ENCODE measurements around the gene FKBP6. TPM values are rescaled to one million over a fixed set of nuclear protein-coding genes. Genes with fewer than 3 reads are reported as not detected.
A peak's percentile ranks its signal among the peaks of the same experiment; 100 is the strongest.
"Not testable (repeated sequence)": the region's sequence is repeated elsewhere in the genome, so short reads cannot be mapped to it uniquely, and the experiment has no call there.

The FKBP6 gene
- polyA plus RNA-seq, 5 donors, result 0.18 to 0.74 (median 0.33) TPM

- DNase-seq, result no peak
These were observed 66.5 kb downstream of the FKBP6 start for GRCh38 chr7:73394422-73394821.

GRCh38 chr7:73395538-73396503 is 67.9 kb downstream of the FKBP6 start:
- no peak for DNase-seq

GRCh38 chr7:73397521-73398281 is 69.7 kb downstream of the FKBP6 start:
- DNase-seq, result peak in 1 of 2 donors; percentile 23

GRCh38 chr7:73399185-73400050 is 71.5 kb downstream of the FKBP6 start:
- DNase-seq, result peak; percentile 73 to 80

GRCh38 chr7:73404860-73405259 is 76.9 kb downstream of the FKBP6 start:
- not testable (repeated sequence) for DNase-seq

Other genes with a start within 250 kb of the FKBP6 start
- gene SPDYE9, start 242.1 kb upstream of the FKBP6 start, polyA plus RNA-seq (ENCODE audit: insufficient read depth in 1 of 5, insufficient read length in 5 of 5, low replicate concordance in 1 of 5), result 1 to 10 TPM in 2 of 5 donors, under 1 TPM in 3; 0.49 to 1.7 (median 0.98) TPM
- gene NSUN5, start 19.3 kb upstream of the FKBP6 start, polyA plus RNA-seq (ENCODE audit: insufficient read depth in 1 of 5, insufficient read length in 5 of 5, low replicate concordance in 1 of 5), result 10 to 100 TPM; 11.7 to 22.0 (median 14.9) TPM
- under 1 TPM in 4 of 5 donors, not detected in 1; 0.14 to 0.24 (median 0.17) TPM for gene TRIM50, start 79 bp upstream of the FKBP6 start, polyA plus RNA-seq (ENCODE audit: insufficient read depth in 1 of 5, insufficient read length in 5 of 5, low replicate concordance in 1 of 5)
- 1 to 10 TPM in 1 of 5 donors, under 1 TPM in 4; 0.38 to 1.9 (median 0.72) TPM for gene FZD9, start 105.6 kb downstream of the FKBP6 start, polyA plus RNA-seq (ENCODE audit: insufficient read depth in 1 of 5, insufficient read length in 5 of 5, low replicate concordance in 1 of 5)
- gene BAZ1B, start 194.1 kb downstream of the FKBP6 start, polyA plus RNA-seq (ENCODE audit: insufficient read depth in 1 of 5, insufficient read length in 5 of 5, low replicate concordance in 1 of 5), result 10 to 100 TPM; 59.0 to 76.0 (median 71.8) TPM
- gene BCL7B, start 229.5 kb downstream of the FKBP6 start, polyA plus RNA-seq (ENCODE audit: insufficient read depth in 1 of 5, insufficient read length in 5 of 5, low replicate concordance in 1 of 5), result 10 to 100 TPM; 29.2 to 43.2 (median 30.9) TPM